ENCODE measurements around the gene SH3RF3. TPM values are rescaled to one million over a fixed set of nuclear protein-coding genes. Genes with fewer than 3 reads are reported as not detected.

The SH3RF3 gene
- total RNA-seq, 1 experiment from 2014 or later = 21.7 TPM

DNA sequence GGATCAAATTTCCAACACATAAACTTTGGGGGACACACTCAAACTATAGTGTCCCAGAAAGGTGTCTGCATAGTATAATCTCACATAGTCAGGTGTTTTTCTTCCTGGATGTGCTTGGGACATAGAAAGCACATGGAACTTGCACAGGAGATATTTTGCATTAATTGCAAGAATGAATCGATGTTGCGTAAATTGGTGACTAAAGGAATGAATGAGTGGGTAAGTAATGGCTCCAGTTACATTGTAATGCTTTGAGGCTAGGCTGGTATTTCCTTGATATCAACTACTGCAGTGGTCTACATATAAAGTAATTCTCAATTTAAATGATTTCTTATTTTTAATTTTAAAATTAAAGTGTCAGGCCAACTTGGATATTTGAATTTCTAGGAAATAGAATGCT is 53.4 kb downstream of the SH3RF3 start:
- no peak for TF ChIP-seq CTCF (IDR thresholded peaks at IDR 0.05; ENCODE audit: unreplicated experiment)
- intact Hi-C loops (cut with micrococcal nuclease) = no loop called here
- H3K4me1 Mint-ChIP-seq (ENCODE audit: insufficient read depth, unreplicated experiment) = peaks cover 44% of the 10 kb centered on the region
- peak; percentile 61 for DNase-seq (ENCODE audit: unreplicated experiment)
- peaks cover 8% of the 10 kb centered on the region for H3K9me3 Mint-ChIP-seq (ENCODE audit: unreplicated experiment)
- no TSS peak for BruUV-seq (replicated peaks)
- ChIA-PET POLR2A (interaction anchor here (0.7 kb wide), 1 partner anchor 300 kb away, joined by 3 read pairs; no protein-coding TSS in a partner anchor), CTCF (no interaction called here)
- no peak overlapping the region for H3K27ac Mint-ChIP-seq (ENCODE audit: low read depth, unreplicated experiment)
- no peak overlapping the region for H3K4me3 Mint-ChIP-seq (ENCODE audit: unreplicated experiment)
- no peaks in the 10 kb centered on the region for H3K27me3 Mint-ChIP-seq (ENCODE audit: insufficient read depth, unreplicated experiment)
- no peaks in the 10 kb centered on the region for H3K36me3 Mint-ChIP-seq (ENCODE audit: insufficient read depth, unreplicated experiment)

DNA sequence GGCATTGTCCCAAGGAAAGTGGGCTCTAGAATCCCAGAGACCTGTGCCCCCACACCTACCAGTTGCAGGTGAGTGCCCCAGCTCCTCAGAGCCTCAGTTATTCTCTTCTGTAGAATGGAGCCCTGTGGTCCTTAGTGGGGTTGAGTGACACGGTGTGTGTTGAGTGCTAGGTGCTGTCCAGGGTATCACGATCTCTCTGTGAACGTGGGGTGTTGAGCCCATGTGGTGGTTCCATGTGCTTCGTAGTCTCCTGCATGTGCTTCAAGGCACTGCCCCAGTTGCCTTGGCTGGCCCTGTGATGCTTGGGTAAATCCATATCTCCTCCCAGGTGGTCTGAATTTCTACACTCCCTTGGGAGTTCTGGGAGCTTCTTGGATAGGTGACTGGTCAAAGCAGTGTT is 54.9 kb downstream of the SH3RF3 start:
- Mint-ChIP-seq H3K27me3 (ENCODE audit: insufficient read depth, unreplicated experiment) (no peaks in the 10 kb centered on the region), H3K27ac (ENCODE audit: low read depth, unreplicated experiment) (no peak overlapping the region), H3K36me3 (ENCODE audit: insufficient read depth, unreplicated experiment) (no peaks in the 10 kb centered on the region), H3K4me3 (ENCODE audit: unreplicated experiment) (no peak overlapping the region), H3K9me3 (ENCODE audit: unreplicated experiment) (peaks cover 8% of the 10 kb centered on the region), H3K4me1 (ENCODE audit: insufficient read depth, unreplicated experiment) (peaks cover 34% of the 10 kb centered on the region)
- ChIA-PET CTCF (interaction anchor here (1.2 kb wide), 1 partner anchor 12 kb away, joined by 4 read pairs; no protein-coding TSS in a partner anchor), POLR2A (interaction anchor here (0.7 to 2.4 kb wide), 7 partner anchors 10 to 167 kb away, joined by 3 to 12 read pairs (median 3); no protein-coding TSS in a partner anchor)
- DNase-seq (ENCODE audit: unreplicated experiment) = no peak
- TF ChIP-seq CTCF (IDR thresholded peaks at IDR 0.05; ENCODE audit: unreplicated experiment) = no peak
- no TSS peak for BruUV-seq (replicated peaks)
- intact Hi-C loops (cut with micrococcal nuclease) = no loop called here

DNA sequence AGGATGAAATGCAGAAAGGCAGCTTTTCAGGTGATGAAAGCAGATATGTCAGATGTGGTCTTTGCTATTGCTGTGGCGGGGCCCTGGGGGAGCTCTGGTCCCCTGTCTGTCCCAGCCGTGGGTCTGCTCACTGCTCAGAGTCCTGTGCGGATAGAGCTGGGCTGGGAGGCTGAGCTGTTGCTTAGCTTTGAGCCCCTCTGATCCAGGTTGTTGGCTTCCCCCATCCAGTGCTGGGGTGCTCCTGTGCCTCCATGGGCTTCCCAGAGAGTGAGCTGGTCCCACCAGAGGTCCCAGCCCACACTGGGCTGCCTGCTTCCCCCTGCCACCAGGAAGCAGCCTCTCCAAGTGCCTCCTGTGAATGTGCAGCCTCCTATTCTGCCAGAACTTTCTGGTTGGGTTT is 55.4 kb downstream of the SH3RF3 start:
- H3K27ac Mint-ChIP-seq (ENCODE audit: low read depth, unreplicated experiment) = no peak overlapping the region
- no peak for TF ChIP-seq CTCF (IDR thresholded peaks at IDR 0.05; ENCODE audit: unreplicated experiment)
- CTCF ChIA-PET = interaction anchor here (1.2 to 1.4 kb wide), 2 partner anchors 312 to 326 kb away, joined by 3 read pairs; no protein-coding TSS in a partner anchor

GRCh38 chr2:109185338-109185737 is 56.3 kb downstream of the SH3RF3 start:
- Mint-ChIP-seq H3K4me3 (ENCODE audit: unreplicated experiment) (peak overlapping the region; percentile 33), H3K4me1 (ENCODE audit: insufficient read depth, unreplicated experiment) (peaks cover 34% of the 10 kb centered on the region), H3K36me3 (ENCODE audit: insufficient read depth, unreplicated experiment) (no peaks in the 10 kb centered on the region), H3K27ac (ENCODE audit: low read depth, unreplicated experiment) (peak overlapping the region; percentile 83), H3K27me3 (ENCODE audit: insufficient read depth, unreplicated experiment) (no peaks in the 10 kb centered on the region), H3K9me3 (ENCODE audit: unreplicated experiment) (peaks cover 6% of the 10 kb centered on the region)
- peak; percentile 89 for DNase-seq (ENCODE audit: unreplicated experiment)
- ChIA-PET POLR2A (interaction anchor here (0.6 to 2.4 kb wide), 11 partner anchors 9 to 221 kb away, joined by 3 to 12 read pairs (median 5); no protein-coding TSS in a partner anchor), CTCF (interaction anchor here (0.6 to 1.4 kb wide), 4 partner anchors 13 to 325 kb away, joined by 3 to 5 read pairs (median 3); no protein-coding TSS in a partner anchor)
- intact Hi-C loops (cut with micrococcal nuclease) = no loop called here
- no peak for TF ChIP-seq CTCF (IDR thresholded peaks at IDR 0.05; ENCODE audit: unreplicated experiment)
- BruUV-seq (replicated peaks) = no TSS peak

More for the DNA sequence above, 55.4 kb downstream of the SH3RF3 start:
- H3K4me3 Mint-ChIP-seq (ENCODE audit: unreplicated experiment) = no peak overlapping the region
- POLR2A ChIA-PET = interaction anchor here (1.1 to 2.4 kb wide), 5 partner anchors 11 to 167 kb away, joined by 3 to 12 read pairs (median 7); no protein-coding TSS in a partner anchor
- no peak for DNase-seq (ENCODE audit: unreplicated experiment)
- peaks cover 8% of the 10 kb centered on the region for H3K9me3 Mint-ChIP-seq (ENCODE audit: unreplicated experiment)
- intact Hi-C loops (cut with micrococcal nuclease) = no loop called here
- no peaks in the 10 kb centered on the region for H3K36me3 Mint-ChIP-seq (ENCODE audit: insufficient read depth, unreplicated experiment)
- no peaks in the 10 kb centered on the region for H3K27me3 Mint-ChIP-seq (ENCODE audit: insufficient read depth, unreplicated experiment)
- no TSS peak for BruUV-seq (replicated peaks)
- H3K4me1 Mint-ChIP-seq (ENCODE audit: insufficient read depth, unreplicated experiment) = peaks cover 34% of the 10 kb centered on the region
